ENCODE results near the gene POLRMT. TPM values are rescaled to one million over a fixed set of nuclear protein-coding genes. Genes with fewer than 3 reads are reported as not detected.

The POLRMT gene
- total RNA-seq, 1 experiment from 2014 or later: 104 TPM

GRCh38 chr19:677201-677600 lies 43.9 kb upstream of the POLRMT start:
- Mint-ChIP-seq H3K27me3 (ENCODE audit: low read depth) (peaks cover 48% of the 10 kb centered on the region), H3K27ac (no peak overlapping the region), H3K9me3 (no peaks in the 10 kb centered on the region), H3K4me1 (peaks cover 0 to 10% of the 10 kb centered on the region in 2 experiments; a peak in 2 of 4 replicates), H3K36me3 (ENCODE audit: insufficient read depth in 1 of 3, low read depth in 3 of 3) (no peaks in the 10 kb centered on the region), H3K4me3 (no peak overlapping the region)
- Histone ChIP-seq H2BK20ac (ENCODE audit: low read depth, low read length, poor library complexity, severe bottlenecking) (no peak overlapping the region), H3K79me1 (ENCODE audit: insufficient read depth, low read depth, low read length, poor library complexity, severe bottlenecking) (no peaks in the 10 kb centered on the region), H2BK15ac (ENCODE audit: low read depth, low read length) (no peak overlapping the region), H3K9ac (ENCODE audit: extremely low read depth, insufficient read length, low read length) (no peak overlapping the region), H3K4ac (ENCODE audit: low read depth, low read length) (no peak overlapping the region), H2AK5ac (ENCODE audit: insufficient read length, low read length) (no peak overlapping the region), H4K20me1 (ENCODE audit: control insufficient read depth, insufficient read depth, insufficient read length) (no peaks in the 10 kb centered on the region), H3K23ac (ENCODE audit: insufficient read length, low read depth, low read length) (no peak overlapping the region), H3K79me2 (ENCODE audit: insufficient read depth, low read length) (no peaks in the 10 kb centered on the region), H2BK5ac (ENCODE audit: insufficient read length, low read length) (no peak overlapping the region), H2BK12ac (ENCODE audit: insufficient read length, low read depth, low read length) (no peak overlapping the region), H3T11ph (ENCODE audit: low read length) (no peak overlapping the region), H3K4me2 (ENCODE audit: insufficient read depth, insufficient read length, low read length) (no peak overlapping the region), H2AFZ (ENCODE audit: low read length) (no peak overlapping the region), H3K23me2 (ENCODE audit: insufficient read length, low read depth, low read length, poor library complexity, severe bottlenecking) (peaks cover 8% of the 10 kb centered on the region), H4K91ac (ENCODE audit: insufficient read length, low read depth, low read length) (no peak overlapping the region), H3K56ac (ENCODE audit: insufficient read length, low read depth, low read length) (no peak overlapping the region), H4K5ac (ENCODE audit: insufficient read length, low read depth, low read length) (no peak overlapping the region), H3K18ac (ENCODE audit: insufficient read length, low read depth, low read length) (no peak overlapping the region), H4K8ac (replicated peaks; ENCODE audit: insufficient read length, low read depth, low read length) (no peak overlapping the region), H2BK120ac (ENCODE audit: low read depth, low read length, poor library complexity, severe bottlenecking) (no peak overlapping the region), H3K9me3 (ENCODE audit: control insufficient read depth, low read depth, low read length) (no peaks in the 10 kb centered on the region), H3K14ac (ENCODE audit: insufficient read depth, low read length) (no peak overlapping the region), H3K27me3 (ENCODE audit: insufficient read depth, low read length) (no peaks in the 10 kb centered on the region; the same call in 1 of the 2 replicates), H3K27ac (ENCODE audit: insufficient read length, low read depth, low read length) (no peak overlapping the region), H3K4me1 (ENCODE audit: insufficient read depth, low read length) (no peaks in the 10 kb centered on the region)
- no peak for DNase-seq
- TF ChIP-seq, protein P1, sequence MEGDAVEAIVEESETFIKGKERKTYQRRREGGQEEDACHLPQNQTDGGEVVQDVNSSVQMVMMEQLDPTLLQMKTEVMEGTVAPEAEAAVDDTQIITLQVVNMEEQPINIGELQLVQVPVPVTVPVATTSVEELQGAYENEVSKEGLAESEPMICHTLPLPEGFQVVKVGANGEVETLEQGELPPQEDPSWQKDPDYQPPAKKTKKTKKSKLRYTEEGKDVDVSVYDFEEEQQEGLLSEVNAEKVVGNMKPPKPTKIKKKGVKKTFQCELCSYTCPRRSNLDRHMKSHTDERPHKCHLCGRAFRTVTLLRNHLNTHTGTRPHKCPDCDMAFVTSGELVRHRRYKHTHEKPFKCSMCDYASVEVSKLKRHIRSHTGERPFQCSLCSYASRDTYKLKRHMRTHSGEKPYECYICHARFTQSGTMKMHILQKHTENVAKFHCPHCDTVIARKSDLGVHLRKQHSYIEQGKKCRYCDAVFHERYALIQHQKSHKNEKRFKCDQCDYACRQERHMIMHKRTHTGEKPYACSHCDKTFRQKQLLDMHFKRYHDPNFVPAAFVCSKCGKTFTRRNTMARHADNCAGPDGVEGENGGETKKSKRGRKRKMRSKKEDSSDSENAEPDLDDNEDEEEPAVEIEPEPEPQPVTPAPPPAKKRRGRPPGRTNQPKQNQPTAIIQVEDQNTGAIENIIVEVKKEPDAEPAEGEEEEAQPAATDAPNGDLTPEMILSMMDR (conservative IDR thresholded peaks at IDR 0.05): no peak
- no CpG with 5 or more reads among the region's 15 CpGs for WGBS (ENCODE audit: extremely low coverage, insufficient read length, low lambda C conversion rate)
